Measurements from ENCODE around the gene MUL1. TPM values are rescaled to one million over a fixed set of nuclear protein-coding genes. Genes with fewer than 3 reads are reported as not detected.

Gene MUL1
- total RNA-seq, 1 donor from 2014 or later = 22.1 TPM

- Histone ChIP-seq H3K36me3 (ENCODE audit: control insufficient read depth, insufficient read depth, low read length) (no peaks in the 10 kb centered on the region), H3K4me3 (ENCODE audit: low read depth, low read length) (no peak overlapping the region), H3K27me3 (ENCODE audit: control insufficient read depth, insufficient read depth, low read length) (no peaks in the 10 kb centered on the region)
- DNase-seq (ENCODE audit: low read depth) (no peak), FAIRE-seq (no peak)
- TF ChIP-seq CTCF (IDR thresholded peaks at IDR 0.05; ENCODE audit: insufficient read depth, low read length, severe bottlenecking) = no peak
These were observed 30.4 kb downstream of the MUL1 start for GRCh38 chr1:20477348-20478056.

- Histone ChIP-seq H3K27me3 (ENCODE audit: control insufficient read depth, insufficient read depth, low read length) (no peaks in the 10 kb centered on the region), H3K36me3 (ENCODE audit: control insufficient read depth, insufficient read depth, low read length) (no peaks in the 10 kb centered on the region), H3K4me3 (ENCODE audit: low read depth, low read length) (no peak overlapping the region)
- TF ChIP-seq CTCF (IDR thresholded peaks at IDR 0.05; ENCODE audit: insufficient read depth, low read length, severe bottlenecking) = no peak
- FAIRE-seq (no peak), DNase-seq (ENCODE audit: low read depth) (no peak)
These were observed 31.5 kb downstream of the MUL1 start for GRCh38 chr1:20476265-20477038.

- H3K27me3 ChIP-seq (ENCODE audit: control insufficient read depth, insufficient read depth, low read length) = no peaks in the 10 kb centered on the region
- FAIRE-seq = no peak
- no peak overlapping the region for H3K4me3 ChIP-seq (ENCODE audit: low read depth, low read length)
- DNase-seq (ENCODE audit: low read depth) = no peak
- no peaks in the 10 kb centered on the region for H3K36me3 ChIP-seq (ENCODE audit: control insufficient read depth, insufficient read depth, low read length)
- TF ChIP-seq CTCF (IDR thresholded peaks at IDR 0.05; ENCODE audit: insufficient read depth, low read length, severe bottlenecking) = no peak
These were observed 33.0 kb downstream of the MUL1 start for GRCh38 chr1:20474996-20475395.

- no peaks in the 10 kb centered on the region for H3K27me3 ChIP-seq (ENCODE audit: control insufficient read depth, insufficient read depth, low read length)
- TF ChIP-seq CTCF (IDR thresholded peaks at IDR 0.05; ENCODE audit: insufficient read depth, low read length, severe bottlenecking) = no peak
- FAIRE-seq (no peak), DNase-seq (ENCODE audit: low read depth) (no peak)
- H3K4me3 ChIP-seq (ENCODE audit: low read depth, low read length) = no peak overlapping the region
- H3K36me3 ChIP-seq (ENCODE audit: control insufficient read depth, insufficient read depth, low read length) = no peaks in the 10 kb centered on the region
These were observed 33.5 kb downstream of the MUL1 start for GRCh38 chr1:20474333-20474975.

GRCh38 chr1:20473894-20474293 is 34.1 kb downstream of the MUL1 start:
- FAIRE-seq (no peak), DNase-seq (ENCODE audit: low read depth) (no peak)
- no peak for TF ChIP-seq CTCF (IDR thresholded peaks at IDR 0.05; ENCODE audit: insufficient read depth, low read length, severe bottlenecking)
- H3K36me3 ChIP-seq (ENCODE audit: control insufficient read depth, insufficient read depth, low read length) = no peaks in the 10 kb centered on the region
- no peaks in the 10 kb centered on the region for H3K27me3 ChIP-seq (ENCODE audit: control insufficient read depth, insufficient read depth, low read length)
- H3K4me3 ChIP-seq (ENCODE audit: low read depth, low read length) = no peak overlapping the region
